NCI-H2107 treated with DMSO at 0.1 percent for 48 hours (cell line): Measurements from ENCODE around the gene SBDS.
"Not testable (repeated sequence)": the region's sequence is repeated elsewhere in the genome, so short reads cannot be mapped to it uniquely, and the experiment has no call there.

Experiments
- DNase-seq: peaks from one replicate; lab custom pipeline; 2025; ENCODE audit not compliant: unreplicated experiment; lab: John Stamatoyannopoulos, UW

SBDS gene

GRCh38 chr7:66995050-66995776 is at the start of gene SBDS:
Gene SBDS, minus strand, starts transcription at chr7:66995586. Its CDS starts 169 bp downstream, at chr7:66995417.
- DNase-seq, result peak; percentile 98

GRCh38 chr7:67043559-67043930 is 48.2 kb upstream of the SBDS start:
- not testable (repeated sequence) for DNase-seq

GRCh38 chr7:67042781-67043558 is 47.6 kb upstream of the SBDS start:
- peak; percentile 26 for DNase-seq

- not testable (repeated sequence) for DNase-seq
Observed at GRCh38 chr7:67040832-67041231, 45.4 kb upstream of the SBDS start.

- DNase-seq, result peak; percentile 33
Observed at GRCh38 chr7:67036432-67037395, 41.3 kb upstream of the SBDS start.

GRCh38 chr7:67033251-67033650 is 37.9 kb upstream of the SBDS start:
- no peak for DNase-seq

GRCh38 chr7:67031685-67032084 is 36.3 kb upstream of the SBDS start:
- not testable (repeated sequence) for DNase-seq

- DNase-seq, result not testable (repeated sequence)
Observed at GRCh38 chr7:67025459-67025858, 30.1 kb upstream of the SBDS start.

- DNase-seq, result no peak
Observed at GRCh38 chr7:67022511-67022910, 27.1 kb upstream of the SBDS start.

- DNase-seq, result no peak
Observed at GRCh38 chr7:67021260-67021659, 25.9 kb upstream of the SBDS start.

- no peak for DNase-seq
Observed at GRCh38 chr7:67019562-67020390, 24.4 kb upstream of the SBDS start.

GRCh38 chr7:67018940-67019339 is 23.6 kb upstream of the SBDS start:
- DNase-seq, result no peak

GRCh38 chr7:67017971-67018370 is 22.6 kb upstream of the SBDS start:
- not testable (repeated sequence) for DNase-seq

- not testable (repeated sequence) for DNase-seq
Observed at GRCh38 chr7:67014076-67014622, 18.8 kb upstream of the SBDS start.

- DNase-seq, result not testable (repeated sequence)
Observed at GRCh38 chr7:67009677-67010076, 14.3 kb upstream of the SBDS start.

- no peak for DNase-seq
Observed at GRCh38 chr7:67008260-67008659, 12.9 kb upstream of the SBDS start.

- no peak for DNase-seq
Observed at GRCh38 chr7:67006965-67007364, 11.6 kb upstream of the SBDS start.

- DNase-seq, result not testable (repeated sequence)
Observed at GRCh38 chr7:67004145-67004544, 8.8 kb upstream of the SBDS start.

GRCh38 chr7:67000601-67001258 is 5.3 kb upstream of the SBDS start:
- DNase-seq, result peak; percentile 15
